NCI-H82 treated with DMSO at 0.1 percent for 48 hours (cell line): Measurements from ENCODE around the gene TXNDC17.
"Not testable (repeated sequence)": the region's sequence is repeated elsewhere in the genome, so short reads cannot be mapped to it uniquely, and the experiment has no call there.

Experiments used
- DNase-seq: peaks from one replicate; lab custom pipeline; 2025; ENCODE audit not compliant: unreplicated experiment; lab: John Stamatoyannopoulos, UW

TXNDC17 gene

GRCh38 chr17:6640536-6641246 lies at the start of gene TXNDC17, which contains the start of gene KIAA0753:
TSS of gene TXNDC17 (plus strand) at chr17:6641060. CDS start at chr17:6641083, 23 bp downstream.
TSS of gene KIAA0753 (minus strand) at chr17:6640711. CDS start at chr17:6635103, 5,608 bp downstream.
- peak; percentile 78 for DNase-seq

- DNase-seq = no peak
These were observed 49.2 kb upstream of the TXNDC17 start for GRCh38 chr17:6591599-6592158.

GRCh38 chr17:6592173-6592572 lies 48.7 kb upstream of the TXNDC17 start:
- no peak for DNase-seq

- not testable (repeated sequence) for DNase-seq
These were observed 47.5 kb upstream of the TXNDC17 start for GRCh38 chr17:6593371-6593770.

- DNase-seq = no peak
These were observed 44.8 kb upstream of the TXNDC17 start for GRCh38 chr17:6596081-6596480.

- no peak for DNase-seq
These were observed 44.3 kb upstream of the TXNDC17 start for GRCh38 chr17:6596511-6596910.

GRCh38 chr17:6596941-6597340 lies 43.9 kb upstream of the TXNDC17 start:
- no peak for DNase-seq

- DNase-seq = no peak
These were observed 43.1 kb upstream of the TXNDC17 start for GRCh38 chr17:6597727-6598126.

GRCh38 chr17:6599364-6599763 lies 41.5 kb upstream of the TXNDC17 start:
- no peak for DNase-seq

GRCh38 chr17:6602141-6602540 lies 38.7 kb upstream of the TXNDC17 start:
- no peak for DNase-seq

GRCh38 chr17:6603744-6604325 lies 37.0 kb upstream of the TXNDC17 start:
- no peak for DNase-seq

GRCh38 chr17:6605142-6605541 lies 35.7 kb upstream of the TXNDC17 start:
- no peak for DNase-seq

- no peak for DNase-seq
These were observed 32.5 kb upstream of the TXNDC17 start for GRCh38 chr17:6608321-6608720.

- DNase-seq = no peak
These were observed 30.8 kb upstream of the TXNDC17 start for GRCh38 chr17:6610011-6610410.

- no peak for DNase-seq
These were observed 29.6 kb upstream of the TXNDC17 start for GRCh38 chr17:6611231-6611630.

- no peak for DNase-seq
These were observed 16.9 kb upstream of the TXNDC17 start for GRCh38 chr17:6623941-6624340.

GRCh38 chr17:6626616-6627015 lies 14.2 kb upstream of the TXNDC17 start:
- no peak for DNase-seq

- DNase-seq = no peak
These were observed 13.8 kb upstream of the TXNDC17 start for GRCh38 chr17:6627019-6627418.

GRCh38 chr17:6630390-6630789 lies 10.5 kb upstream of the TXNDC17 start:
- no peak for DNase-seq

GRCh38 chr17:6632530-6632929 lies 8.3 kb upstream of the TXNDC17 start:
- DNase-seq = no peak

- DNase-seq = no peak
These were observed 7.6 kb upstream of the TXNDC17 start for GRCh38 chr17:6633263-6633662.

GRCh38 chr17:6636105-6636504 lies 4.8 kb upstream of the TXNDC17 start:
- no peak for DNase-seq
